ENCODE results near the gene HSD11B1.
A peak's percentile ranks its signal among the peaks of the same experiment; 100 is the strongest.

The HSD11B1 gene

DNA sequence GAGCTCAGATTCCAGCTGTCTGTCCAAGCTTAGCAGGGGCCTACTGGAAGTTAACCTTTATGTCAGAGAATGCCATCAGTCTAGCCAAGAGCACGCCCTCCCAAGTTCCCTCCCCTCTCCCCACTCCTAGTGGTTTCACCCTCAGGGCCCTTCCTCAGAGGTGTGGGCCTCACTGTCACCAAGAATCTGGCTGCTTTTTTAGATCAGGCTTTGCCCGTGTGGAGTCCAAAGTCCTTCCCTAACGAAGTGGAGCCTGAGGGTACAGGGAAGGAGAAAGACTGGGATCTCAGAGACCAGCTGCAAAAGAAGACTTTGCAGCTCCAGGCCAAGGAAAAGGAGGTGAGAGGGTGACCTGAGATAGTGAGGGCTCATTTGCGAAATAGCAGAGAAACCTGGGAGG lies 75.6 kb downstream of the HSD11B1 start:
- H3K36me3 Mint-ChIP-seq (ENCODE audit: low read depth): peaks cover 65% of the 10 kb centered on the region
- intact Hi-C loops (cut with micrococcal nuclease): no loop called here
- no peak overlapping the region for H3K27ac Mint-ChIP-seq
- no peak overlapping the region for H3K4me3 Mint-ChIP-seq
- H3K27me3 Mint-ChIP-seq: no peaks in the 10 kb centered on the region
- peaks cover 31% of the 10 kb centered on the region for H3K4me1 Mint-ChIP-seq (ENCODE audit: low read depth)
- H3K9me3 Mint-ChIP-seq: no peaks in the 10 kb centered on the region

DNA sequence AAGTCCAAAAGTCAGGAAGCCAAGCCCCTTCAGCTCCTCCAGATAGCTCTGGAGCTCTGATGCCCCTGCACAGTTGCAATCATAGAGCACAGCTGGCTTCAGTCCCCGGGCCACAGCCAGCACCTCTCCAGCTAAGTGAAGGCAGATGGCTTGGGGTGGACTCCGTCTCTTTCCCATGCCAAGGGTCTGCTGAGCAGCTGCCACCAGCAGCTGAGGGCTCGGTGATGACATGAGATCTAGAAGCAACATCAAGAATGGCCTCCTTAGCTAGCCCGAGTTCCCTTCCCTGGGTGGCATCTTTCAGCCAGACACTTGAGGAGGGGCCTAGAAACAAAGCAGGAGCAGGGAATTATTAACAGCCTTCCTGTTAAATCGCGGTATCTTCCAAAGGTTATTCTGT lies 78.7 kb downstream of the HSD11B1 start:
- peaks cover 19% of the 10 kb centered on the region for H3K4me1 Mint-ChIP-seq (ENCODE audit: low read depth)
- intact Hi-C loops (cut with micrococcal nuclease): no loop called here

More for the DNA sequence above, 78.7 kb downstream of the HSD11B1 start:
- Mint-ChIP-seq H3K4me3 (no peak overlapping the region), H3K27me3 (peaks cover 9% of the 10 kb centered on the region), H3K9me3 (no peaks in the 10 kb centered on the region), H3K36me3 (ENCODE audit: low read depth) (peaks cover 38% of the 10 kb centered on the region), H3K27ac (peak overlapping the region; percentile 96)
